DOHH2 (cell line): ENCODE results near the gene GPC5.

Experiments
- EZH2phosphoT487 ChIP-seq: fragments of 200-600 bp; sonication (generic); IDR thresholded peaks from 2 replicates; pipeline ENCODE4 v1.6.1; 2017; ENCODE audit warnings: borderline replicate concordance, mild to moderate bottlenecking, antibody characterized with exemption, low read length, moderate library complexity, mixed read lengths
- TF ChIP-seq, protein P1 (sequence below): fragments of 200-600 bp; sonication (generic); IDR thresholded peaks from one replicate; pipeline ENCODE4 v1.5.1; 2014; ENCODE audit warnings: antibody characterized with exemption, mild to moderate bottlenecking, low read depth, low read length; ENCODE audit not compliant: poor library complexity, severe bottlenecking

DNA sequence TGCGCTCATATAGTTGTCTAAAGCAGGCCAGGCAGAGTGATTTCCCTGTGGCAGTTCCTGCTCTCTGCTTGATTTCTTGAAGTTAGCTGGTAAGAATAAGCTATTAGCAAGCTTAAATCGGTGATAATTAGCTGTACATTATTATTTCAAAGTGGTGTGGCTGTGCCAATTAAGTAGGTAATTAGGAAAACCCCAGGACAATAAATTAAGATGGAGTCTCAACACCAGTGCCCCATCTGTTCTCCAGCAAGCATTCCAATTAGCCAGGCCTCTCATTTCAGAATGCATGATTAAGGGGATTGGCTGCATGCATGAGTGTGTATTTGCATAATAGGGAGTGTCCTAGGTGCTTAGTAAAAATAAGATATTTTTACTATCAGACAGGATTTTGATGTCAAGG lies 342.3 kb downstream of the GPC5 start:
- TF ChIP-seq, protein P1, sequence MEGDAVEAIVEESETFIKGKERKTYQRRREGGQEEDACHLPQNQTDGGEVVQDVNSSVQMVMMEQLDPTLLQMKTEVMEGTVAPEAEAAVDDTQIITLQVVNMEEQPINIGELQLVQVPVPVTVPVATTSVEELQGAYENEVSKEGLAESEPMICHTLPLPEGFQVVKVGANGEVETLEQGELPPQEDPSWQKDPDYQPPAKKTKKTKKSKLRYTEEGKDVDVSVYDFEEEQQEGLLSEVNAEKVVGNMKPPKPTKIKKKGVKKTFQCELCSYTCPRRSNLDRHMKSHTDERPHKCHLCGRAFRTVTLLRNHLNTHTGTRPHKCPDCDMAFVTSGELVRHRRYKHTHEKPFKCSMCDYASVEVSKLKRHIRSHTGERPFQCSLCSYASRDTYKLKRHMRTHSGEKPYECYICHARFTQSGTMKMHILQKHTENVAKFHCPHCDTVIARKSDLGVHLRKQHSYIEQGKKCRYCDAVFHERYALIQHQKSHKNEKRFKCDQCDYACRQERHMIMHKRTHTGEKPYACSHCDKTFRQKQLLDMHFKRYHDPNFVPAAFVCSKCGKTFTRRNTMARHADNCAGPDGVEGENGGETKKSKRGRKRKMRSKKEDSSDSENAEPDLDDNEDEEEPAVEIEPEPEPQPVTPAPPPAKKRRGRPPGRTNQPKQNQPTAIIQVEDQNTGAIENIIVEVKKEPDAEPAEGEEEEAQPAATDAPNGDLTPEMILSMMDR = no peak
- TF ChIP-seq EZH2phosphoT487 = no peak
